Panc1 (cell line): ENCODE measurements around the gene CWC27. TPM values are rescaled to one million over a fixed set of nuclear protein-coding genes. Genes with fewer than 3 reads are reported as not detected.
A peak's percentile ranks its signal among the peaks of the same experiment; 100 is the strongest.

Experiments used
- ATAC-seq: fragments of 200-7000 bp; cut with Tn5 transposase; 2 replicates; pipeline ENCODE4 v1.9.1; 2020; ENCODE audit warnings: mild to moderate bottlenecking, moderate library complexity
- BruUV-seq: library from RNA; stranded (reverse); fragments of 400-500 nt; replicated peaks from 2 replicates; lab custom pipeline; 2021; lab: Mats Ljungman, UMichigan
- CTCF ChIA-PET: fragments of 300-600 bp; sonication (Branson Sonifier 250); formaldehyde crosslinking; loops from one replicate; lab custom pipeline; 2022; ENCODE audit warnings: antibody characterized with exemption; lab: Charles Lee
- POLR2A ChIA-PET: fragments of 300-600 bp; sonication (Branson Sonifier 250); formaldehyde crosslinking; loops from one replicate; lab custom pipeline; 2022; ENCODE audit warnings: antibody characterized with exemption; lab: Charles Lee
- DNase-seq: peaks from one replicate; pipeline ENCODE4 v3.0.0-alpha.2; 2010; ENCODE audit warnings: low read depth, low spot score
- H3K27ac ChIP-seq: 2 replicates; pipeline ENCODE4 v1.5.1; 2011; ENCODE audit warnings: mild to moderate bottlenecking, low read length, inconsistent platforms
- H3K27me3 ChIP-seq: fragments of 200-500 bp; sonication (Bioruptor generic); 2 replicates; pipeline ENCODE4 v1.6.0; 2014; ENCODE audit warnings: low read length, inconsistent platforms; ENCODE audit not compliant: control insufficient read depth, insufficient read depth
- H3K36me3 ChIP-seq: fragments of 200-500 bp; sonication (Bioruptor generic); 2 replicates; pipeline ENCODE4 v1.5.1; 2014; ENCODE audit warnings: inconsistent platforms, mild to moderate bottlenecking, low read length, moderate library complexity; ENCODE audit not compliant: control insufficient read depth, insufficient read depth
- H3K4me1 ChIP-seq: 2 replicates; pipeline ENCODE4 v1.5.1; 2011; ENCODE audit warnings: inconsistent platforms, mild to moderate bottlenecking, low read length, moderate library complexity; ENCODE audit not compliant: control insufficient read depth, insufficient read depth
- H3K4me3 ChIP-seq, 2 experiments: 2 replicates each; pipeline ENCODE4 v1.5.1; 2011 to 2012; ENCODE audit warnings: low read depth in 2 of 2, low read length in 2 of 2, mild to moderate bottlenecking in 2 of 2, inconsistent platforms in 1 of 2, moderate library complexity in 1 of 2
- H3K9me3 ChIP-seq: fragments of 200-500 bp; sonication (Bioruptor generic); 2 replicates; pipeline ENCODE4 v1.5.1; 2014; ENCODE audit warnings: low read depth, mild to moderate bottlenecking, inconsistent platforms, low read length, moderate library complexity; ENCODE audit not compliant: control insufficient read depth, insufficient read depth
- POLR2AphosphoS5 ChIP-seq: IDR thresholded peaks from 2 replicates; pipeline ENCODE4 v1.6.1; 2012; ENCODE audit warnings: mild to moderate bottlenecking, low read depth, low read length, moderate library complexity
- SIN3A ChIP-seq: IDR thresholded peaks from 2 replicates; pipeline ENCODE4 v1.6.1; 2012; ENCODE audit warnings: low read depth, mild to moderate bottlenecking, low read length, moderate library complexity, borderline replicate concordance; ENCODE audit not compliant: insufficient read depth
- TCF7L2 ChIP-seq: IDR thresholded peaks from 2 replicates; pipeline ENCODE4 v1.6.1; 2011; ENCODE audit warnings: mild to moderate bottlenecking, low read depth, low read length, inconsistent platforms
- in situ Hi-C: cut with HindIII; loops from 2 replicates; pipeline ENCODE4 v1.10.0; 2016; ENCODE audit warnings: low sequenced_read_pairs, low pct_unique_long_range_greater_than_20kb
- intact Hi-C: fragments of 100-400 bp; cut with micrococcal nuclease; formaldehyde crosslinking; loops from one replicate; pipeline ENCODE4 v1.10.0; 2022; ENCODE audit not compliant: unreplicated experiment
- total RNA-seq: library from RNA; stranded (reverse); gene quantifications from one replicate; pipeline ENCODE4 v1.2.1, GENCODE V29; 2021; ENCODE audit not compliant: unreplicated experiment
- TF ChIP-seq, protein P1 (sequence below), 2 experiments: IDR thresholded peaks; 2 replicates each; pipeline ENCODE4 v1.6.1; 2011 to 2012; ENCODE audit warnings: low read depth in 2 of 2, control low read depth in 1 of 2, low read length in 1 of 2, mild to moderate bottlenecking in 1 of 2, moderate library complexity in 1 of 2; ENCODE audit not compliant: insufficient read depth in 1 of 2
- TF ChIP-seq, protein P2 (sequence below): fragments of 450-650 bp; IDR thresholded peaks from 2 replicates; pipeline ENCODE4 v1.5.1; 2017; ENCODE audit warnings: mild to moderate bottlenecking

CWC27 gene
- total RNA-seq, 1 experiment from 2014 or later, result 19.7 TPM

DNA sequence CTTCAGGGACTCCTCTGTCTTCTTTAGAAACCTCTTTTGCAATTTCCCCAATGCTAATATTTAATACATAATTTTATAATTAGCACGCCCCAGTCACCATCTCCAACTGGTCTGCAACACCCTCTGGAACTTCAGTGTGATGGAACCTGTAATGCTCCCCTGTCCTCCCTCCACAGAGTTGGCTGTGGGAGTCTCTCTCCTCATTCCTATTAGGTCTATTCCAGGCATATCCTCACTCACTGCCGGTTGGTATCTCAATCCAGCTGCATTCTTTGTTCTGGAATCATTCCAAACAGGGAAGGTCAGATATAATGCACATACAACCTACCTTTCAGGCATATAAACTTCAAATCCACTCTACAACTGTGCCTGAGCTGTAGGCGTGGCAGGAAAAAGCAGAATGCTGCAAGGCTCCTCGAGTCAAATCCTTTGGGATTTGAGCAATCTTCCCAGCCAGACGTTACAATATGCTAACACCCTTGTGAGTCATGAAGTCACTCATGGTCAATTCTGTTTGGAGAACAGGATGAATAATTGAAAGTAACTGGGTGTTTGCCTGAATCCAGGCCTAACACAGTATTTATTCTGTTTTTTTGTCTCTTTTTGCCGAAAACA is 293.8 kb downstream of the CWC27 start:
- H3K36me3 ChIP-seq, result no peaks in the 10 kb centered on the region
- intact Hi-C loops (no loop called here), in situ Hi-C loops (no loop called here)
- TF ChIP-seq POLR2AphosphoS5, result no peak
- no peak for TF ChIP-seq TCF7L2
- TF ChIP-seq, protein P1, sequence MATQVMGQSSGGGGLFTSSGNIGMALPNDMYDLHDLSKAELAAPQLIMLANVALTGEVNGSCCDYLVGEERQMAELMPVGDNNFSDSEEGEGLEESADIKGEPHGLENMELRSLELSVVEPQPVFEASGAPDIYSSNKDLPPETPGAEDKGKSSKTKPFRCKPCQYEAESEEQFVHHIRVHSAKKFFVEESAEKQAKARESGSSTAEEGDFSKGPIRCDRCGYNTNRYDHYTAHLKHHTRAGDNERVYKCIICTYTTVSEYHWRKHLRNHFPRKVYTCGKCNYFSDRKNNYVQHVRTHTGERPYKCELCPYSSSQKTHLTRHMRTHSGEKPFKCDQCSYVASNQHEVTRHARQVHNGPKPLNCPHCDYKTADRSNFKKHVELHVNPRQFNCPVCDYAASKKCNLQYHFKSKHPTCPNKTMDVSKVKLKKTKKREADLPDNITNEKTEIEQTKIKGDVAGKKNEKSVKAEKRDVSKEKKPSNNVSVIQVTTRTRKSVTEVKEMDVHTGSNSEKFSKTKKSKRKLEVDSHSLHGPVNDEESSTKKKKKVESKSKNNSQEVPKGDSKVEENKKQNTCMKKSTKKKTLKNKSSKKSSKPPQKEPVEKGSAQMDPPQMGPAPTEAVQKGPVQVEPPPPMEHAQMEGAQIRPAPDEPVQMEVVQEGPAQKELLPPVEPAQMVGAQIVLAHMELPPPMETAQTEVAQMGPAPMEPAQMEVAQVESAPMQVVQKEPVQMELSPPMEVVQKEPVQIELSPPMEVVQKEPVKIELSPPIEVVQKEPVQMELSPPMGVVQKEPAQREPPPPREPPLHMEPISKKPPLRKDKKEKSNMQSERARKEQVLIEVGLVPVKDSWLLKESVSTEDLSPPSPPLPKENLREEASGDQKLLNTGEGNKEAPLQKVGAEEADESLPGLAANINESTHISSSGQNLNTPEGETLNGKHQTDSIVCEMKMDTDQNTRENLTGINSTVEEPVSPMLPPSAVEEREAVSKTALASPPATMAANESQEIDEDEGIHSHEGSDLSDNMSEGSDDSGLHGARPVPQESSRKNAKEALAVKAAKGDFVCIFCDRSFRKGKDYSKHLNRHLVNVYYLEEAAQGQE (IDR thresholded peaks at IDR 0.05; ENCODE audit: insufficient read depth in 1 of 2, low read depth in 2 of 2, low read length in 1 of 2), result no peak
- no peak for TF ChIP-seq SIN3A
- TF ChIP-seq, protein P2, sequence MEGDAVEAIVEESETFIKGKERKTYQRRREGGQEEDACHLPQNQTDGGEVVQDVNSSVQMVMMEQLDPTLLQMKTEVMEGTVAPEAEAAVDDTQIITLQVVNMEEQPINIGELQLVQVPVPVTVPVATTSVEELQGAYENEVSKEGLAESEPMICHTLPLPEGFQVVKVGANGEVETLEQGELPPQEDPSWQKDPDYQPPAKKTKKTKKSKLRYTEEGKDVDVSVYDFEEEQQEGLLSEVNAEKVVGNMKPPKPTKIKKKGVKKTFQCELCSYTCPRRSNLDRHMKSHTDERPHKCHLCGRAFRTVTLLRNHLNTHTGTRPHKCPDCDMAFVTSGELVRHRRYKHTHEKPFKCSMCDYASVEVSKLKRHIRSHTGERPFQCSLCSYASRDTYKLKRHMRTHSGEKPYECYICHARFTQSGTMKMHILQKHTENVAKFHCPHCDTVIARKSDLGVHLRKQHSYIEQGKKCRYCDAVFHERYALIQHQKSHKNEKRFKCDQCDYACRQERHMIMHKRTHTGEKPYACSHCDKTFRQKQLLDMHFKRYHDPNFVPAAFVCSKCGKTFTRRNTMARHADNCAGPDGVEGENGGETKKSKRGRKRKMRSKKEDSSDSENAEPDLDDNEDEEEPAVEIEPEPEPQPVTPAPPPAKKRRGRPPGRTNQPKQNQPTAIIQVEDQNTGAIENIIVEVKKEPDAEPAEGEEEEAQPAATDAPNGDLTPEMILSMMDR, result no peak
- no peaks in the 10 kb centered on the region for H3K4me1 ChIP-seq
- no TSS peak for BruUV-seq
- no peaks in the 10 kb centered on the region for H3K9me3 ChIP-seq
- peak; percentile 12 for DNase-seq
- H3K27me3 ChIP-seq, result peaks cover 4% of the 10 kb centered on the region; the same call in 1 of the 2 replicates
- no peak for ATAC-seq
- H3K4me3 ChIP-seq, result no peak overlapping the region
- no peak overlapping the region for H3K27ac ChIP-seq
- ChIA-PET CTCF (no interaction called here), POLR2A (no interaction called here)

DNA sequence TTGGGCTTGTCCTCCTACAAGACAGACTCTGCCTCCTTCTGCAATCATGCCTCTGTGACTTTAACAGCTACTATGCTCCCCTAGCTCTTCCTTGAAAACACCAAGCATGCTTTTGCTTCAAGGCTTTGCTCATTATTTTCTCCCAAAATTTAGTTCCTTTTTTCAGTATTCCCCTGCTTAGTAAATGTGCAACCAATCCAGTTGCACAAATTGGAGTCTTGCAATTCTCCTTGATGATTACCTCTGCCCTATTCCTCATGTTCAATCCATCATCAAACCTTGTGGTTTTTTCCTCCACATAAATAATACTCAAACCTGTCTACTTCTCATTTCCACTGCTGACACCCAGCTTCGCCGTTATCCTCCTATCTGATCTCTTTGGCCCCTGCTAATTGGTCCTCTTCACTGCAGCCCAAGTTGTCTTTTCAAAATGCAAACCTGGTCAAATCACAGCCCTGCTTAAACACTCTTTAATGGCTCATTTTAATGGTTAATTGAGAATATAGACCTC is 296.3 kb downstream of the CWC27 start:
- Histone ChIP-seq H3K4me1 (no peaks in the 10 kb centered on the region), H3K27me3 (peaks cover 4% of the 10 kb centered on the region; the same call in 1 of the 2 replicates), H3K9me3 (no peaks in the 10 kb centered on the region), H3K4me3 (no peak overlapping the region), H3K36me3 (no peaks in the 10 kb centered on the region), H3K27ac (no peak overlapping the region)
- intact Hi-C loops (no loop called here), in situ Hi-C loops (no loop called here)
- ChIA-PET CTCF (no interaction called here), POLR2A (no interaction called here)
- ATAC-seq, result no peak
- TF ChIP-seq SIN3A (no peak), POLR2AphosphoS5 (no peak)
- TF ChIP-seq, protein P1 (IDR thresholded peaks at IDR 0.05; ENCODE audit: insufficient read depth in 1 of 2, low read depth in 2 of 2, low read length in 1 of 2), result no peak
- TF ChIP-seq, protein P2, result no peak
- no peak for DNase-seq
- no TSS peak for BruUV-seq
